ENCODE data around the gene TMEM38A.

The TMEM38A gene

DNA sequence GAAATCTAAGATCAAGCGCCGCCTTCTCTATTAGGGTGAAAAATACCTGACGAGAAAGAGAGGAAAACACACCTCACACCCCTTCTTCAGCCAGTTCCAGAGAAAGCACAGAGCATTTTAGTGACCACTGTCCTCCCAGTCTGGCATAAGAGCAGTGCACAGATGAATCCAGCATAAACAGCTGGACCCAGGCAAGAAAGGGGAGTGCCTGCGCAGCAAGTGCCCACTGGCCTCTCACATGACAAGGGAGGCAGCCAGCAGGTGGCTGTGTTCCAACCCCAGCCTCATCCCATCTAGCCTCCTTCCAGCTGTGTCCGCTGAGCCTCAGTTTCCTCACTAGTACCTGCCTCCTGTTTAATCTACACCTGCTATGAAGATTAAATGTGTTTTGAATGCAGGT, 40.9 kb upstream of the TMEM38A start:
- TF ChIP-seq, protein P1, sequence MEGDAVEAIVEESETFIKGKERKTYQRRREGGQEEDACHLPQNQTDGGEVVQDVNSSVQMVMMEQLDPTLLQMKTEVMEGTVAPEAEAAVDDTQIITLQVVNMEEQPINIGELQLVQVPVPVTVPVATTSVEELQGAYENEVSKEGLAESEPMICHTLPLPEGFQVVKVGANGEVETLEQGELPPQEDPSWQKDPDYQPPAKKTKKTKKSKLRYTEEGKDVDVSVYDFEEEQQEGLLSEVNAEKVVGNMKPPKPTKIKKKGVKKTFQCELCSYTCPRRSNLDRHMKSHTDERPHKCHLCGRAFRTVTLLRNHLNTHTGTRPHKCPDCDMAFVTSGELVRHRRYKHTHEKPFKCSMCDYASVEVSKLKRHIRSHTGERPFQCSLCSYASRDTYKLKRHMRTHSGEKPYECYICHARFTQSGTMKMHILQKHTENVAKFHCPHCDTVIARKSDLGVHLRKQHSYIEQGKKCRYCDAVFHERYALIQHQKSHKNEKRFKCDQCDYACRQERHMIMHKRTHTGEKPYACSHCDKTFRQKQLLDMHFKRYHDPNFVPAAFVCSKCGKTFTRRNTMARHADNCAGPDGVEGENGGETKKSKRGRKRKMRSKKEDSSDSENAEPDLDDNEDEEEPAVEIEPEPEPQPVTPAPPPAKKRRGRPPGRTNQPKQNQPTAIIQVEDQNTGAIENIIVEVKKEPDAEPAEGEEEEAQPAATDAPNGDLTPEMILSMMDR (IDR thresholded peaks at IDR 0.05; ENCODE audit: borderline replicate concordance, insufficient read depth, low read depth, low read length) = no peak
- H3K4me3 ChIP-seq (ENCODE audit: low read depth, low read length) = no peak overlapping the region

DNA sequence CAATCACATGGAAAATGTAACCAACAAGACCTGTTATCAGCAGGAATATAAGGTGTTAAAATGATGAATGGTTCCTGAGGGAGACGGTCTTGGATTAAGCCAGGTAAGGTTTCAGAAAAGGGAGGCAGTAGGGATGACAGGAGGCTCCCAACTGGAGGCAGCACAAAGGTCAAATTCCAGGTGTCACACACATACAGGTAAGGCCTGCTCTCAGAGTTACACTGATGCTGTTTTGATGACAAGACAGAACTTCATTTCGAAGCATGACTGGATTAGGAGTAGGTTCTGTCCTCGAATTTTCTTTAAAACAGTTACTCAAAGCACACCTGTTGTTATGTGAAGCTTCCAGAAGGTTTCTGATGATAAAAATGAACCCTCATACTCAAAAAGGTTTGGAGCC, 40.4 kb upstream of the TMEM38A start:
- TF ChIP-seq, protein P1 (IDR thresholded peaks at IDR 0.05; ENCODE audit: borderline replicate concordance, insufficient read depth, low read depth, low read length) = no peak
- H3K4me3 ChIP-seq (ENCODE audit: low read depth, low read length) = no peak overlapping the region

DNA sequence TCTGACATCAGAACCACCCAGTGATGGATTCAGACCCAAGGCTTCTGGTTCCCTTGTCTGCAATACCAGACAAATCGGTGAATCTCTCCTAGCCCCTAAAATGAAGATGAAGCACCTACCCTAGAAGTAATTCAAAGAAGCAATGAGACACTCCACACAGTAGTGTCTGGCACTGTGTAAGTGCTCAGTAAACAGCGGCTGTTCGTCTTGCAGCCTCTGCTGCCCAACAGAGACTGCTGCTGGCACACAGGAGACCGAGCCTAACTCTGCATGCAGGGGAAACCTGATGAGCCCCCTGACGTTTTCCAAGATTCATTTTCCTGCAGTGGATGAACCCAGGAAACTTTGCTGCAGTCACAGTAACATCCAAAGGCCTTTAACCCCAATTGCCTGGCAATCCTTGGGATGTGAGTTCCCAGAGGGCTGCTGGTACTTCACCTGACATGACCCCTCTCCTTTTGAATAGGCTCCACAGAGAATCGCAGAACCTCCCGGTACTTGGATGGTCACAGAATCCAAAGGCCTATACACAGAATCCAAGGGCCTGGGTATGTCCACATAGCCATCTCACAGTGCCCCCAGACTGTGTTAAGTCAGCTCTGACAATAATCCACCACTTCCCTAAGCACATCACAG, 39.7 kb upstream of the TMEM38A start:
- H3K4me3 ChIP-seq (ENCODE audit: low read depth, low read length) = no peak overlapping the region
- TF ChIP-seq, protein P1 (IDR thresholded peaks at IDR 0.05; ENCODE audit: borderline replicate concordance, insufficient read depth, low read depth, low read length) = no peak

DNA sequence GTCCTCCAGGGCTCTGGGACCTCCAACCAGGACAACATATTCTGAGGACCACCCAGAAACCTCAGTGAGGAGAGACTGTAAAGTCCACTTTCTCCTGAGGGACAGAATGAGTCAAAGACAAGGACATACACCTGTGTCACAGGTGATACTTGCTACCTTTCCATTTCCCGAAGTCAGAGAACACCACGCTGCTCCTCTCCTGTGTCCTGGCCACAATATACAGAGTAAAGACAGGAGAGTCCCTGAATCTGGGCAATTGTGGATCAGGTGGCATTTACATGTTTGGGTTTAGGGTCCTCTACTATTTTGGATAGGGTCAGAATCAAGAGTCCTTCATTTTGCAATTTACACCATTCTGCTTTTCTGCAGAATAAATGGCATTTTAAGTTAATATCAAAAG, 37.9 kb upstream of the TMEM38A start:
- H3K4me3 ChIP-seq (ENCODE audit: low read depth, low read length) = no peak overlapping the region
- TF ChIP-seq, protein P1 (IDR thresholded peaks at IDR 0.05; ENCODE audit: borderline replicate concordance, insufficient read depth, low read depth, low read length) = no peak

DNA sequence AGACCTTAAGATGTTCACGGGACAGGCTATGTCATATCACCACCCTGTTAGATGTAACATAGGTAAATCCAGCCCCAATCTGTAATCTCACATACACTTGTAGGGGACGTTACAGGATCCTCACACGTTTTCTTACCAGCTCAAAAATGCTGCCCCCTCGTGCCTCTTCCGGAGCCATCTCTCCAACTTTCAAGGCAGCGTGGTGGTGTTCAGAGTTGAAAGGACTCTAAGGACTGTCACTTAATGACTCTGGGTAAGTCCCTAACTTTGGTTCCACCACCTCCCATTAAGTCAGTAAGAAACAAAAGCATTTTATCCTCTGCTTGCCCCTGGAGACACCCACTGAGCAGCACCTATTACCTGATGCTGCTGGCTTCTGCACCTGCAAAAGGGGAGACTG, 37.4 kb upstream of the TMEM38A start:
- H3K4me3 ChIP-seq (ENCODE audit: low read depth, low read length) = no peak overlapping the region
- TF ChIP-seq, protein P1 (IDR thresholded peaks at IDR 0.05; ENCODE audit: borderline replicate concordance, insufficient read depth, low read depth, low read length) = no peak

DNA sequence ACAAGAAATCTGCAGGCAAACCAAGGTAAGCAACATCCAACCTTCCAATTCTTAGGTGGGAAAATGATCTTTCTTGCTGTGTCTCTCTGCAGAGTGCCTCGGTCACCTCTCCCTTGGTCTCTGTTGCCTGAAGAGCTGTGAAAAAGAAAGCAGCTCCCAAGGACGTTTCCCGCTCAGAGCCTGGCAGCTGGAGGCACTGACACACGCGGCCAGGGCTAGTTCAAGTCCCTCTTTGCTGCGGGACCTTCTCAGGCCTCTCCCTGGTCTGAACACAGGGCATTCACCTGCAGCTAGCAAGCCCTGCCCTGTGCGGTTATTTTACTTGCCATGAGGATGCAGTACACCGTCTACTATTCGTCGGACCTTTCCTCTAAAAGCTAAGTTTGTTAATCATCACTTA, 36.7 kb upstream of the TMEM38A start:
- no peak overlapping the region for H3K4me3 ChIP-seq (ENCODE audit: low read depth, low read length)
- TF ChIP-seq, protein P1 (IDR thresholded peaks at IDR 0.05; ENCODE audit: borderline replicate concordance, insufficient read depth, low read depth, low read length) = no peak

DNA sequence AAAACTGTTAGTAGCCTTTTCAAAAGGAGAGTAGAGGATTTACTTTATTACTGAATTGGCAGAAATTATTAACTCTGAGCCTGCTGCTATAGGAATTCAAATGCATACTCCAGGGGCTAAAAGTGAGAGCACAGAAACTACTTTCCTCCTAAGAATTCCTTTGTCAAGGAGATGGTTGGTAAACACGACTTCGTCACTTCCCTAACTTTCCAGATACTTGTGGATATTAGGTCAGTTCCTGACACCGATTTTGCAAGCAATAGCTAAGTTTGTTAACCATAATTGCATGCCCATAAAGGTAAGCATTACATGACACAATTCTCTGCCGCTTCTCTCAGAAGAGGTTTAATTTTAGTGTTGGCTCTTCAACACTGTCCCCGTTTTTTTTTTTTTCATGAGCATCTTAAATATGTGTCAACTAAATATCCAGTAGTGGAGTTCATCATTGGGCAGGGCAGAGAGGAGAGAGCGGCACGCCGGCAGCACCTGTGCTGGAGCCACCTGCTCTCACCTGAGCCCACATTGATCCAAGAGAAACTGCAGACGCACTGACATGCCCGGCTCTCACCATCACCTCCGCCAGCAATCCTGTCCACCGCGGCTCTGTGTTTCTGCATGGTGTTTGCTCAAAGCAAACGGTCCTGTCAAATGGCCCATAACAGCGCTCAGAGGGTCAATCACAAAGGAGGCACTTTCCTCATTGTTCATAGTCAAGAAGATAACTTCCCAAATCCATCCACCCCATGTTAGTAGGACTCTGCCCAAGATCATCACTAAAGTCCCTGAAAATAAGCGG, 35.6 kb upstream of the TMEM38A start:
- no peak overlapping the region for H3K4me3 ChIP-seq (ENCODE audit: low read depth, low read length)
- TF ChIP-seq, protein P1 (IDR thresholded peaks at IDR 0.05; ENCODE audit: borderline replicate concordance, insufficient read depth, low read depth, low read length) = no peak
